Thyroid gland (tissue), 4 donors: Measurements from ENCODE around the gene DGUOK. TPM values are rescaled to one million over a fixed set of nuclear protein-coding genes. Genes with fewer than 3 reads are reported as not detected.

Experiments
- DNase-seq, 2 donors: peaks; one replicate each; pipeline ENCODE4 v3.0.0-alpha.2; 2019
- H3K27ac ChIP-seq, 3 donors: fragments of 200-600 bp; sonication (generic); 1 replicate in 2 of 3; 2 replicates in 1 of 3; pipeline ENCODE4 v1.5.1; 2016 to 2019; ENCODE audit warnings: mild to moderate bottlenecking in 1 of 3, moderate library complexity in 1 of 3
- H3K27me3 ChIP-seq: fragments of 200-600 bp; sonication (generic); one replicate; pipeline ENCODE4 v1.5.1; 2019
- H3K36me3 ChIP-seq, 2 donors: fragments of 200-600 bp; sonication (generic); one replicate each; pipeline ENCODE4 v1.5.1; 2016 to 2019
- H3K4me1 ChIP-seq, 2 donors: fragments of 200-600 bp; sonication (generic); one replicate each; pipeline ENCODE4 v1.5.1; 2017 to 2019
- H3K4me3 ChIP-seq, 3 donors: fragments of 200-600 bp; sonication (generic); replicated peaks in 1 of 3; 1 replicate in 2 of 3; 2 replicates in 1 of 3; pipeline ENCODE4 v1.5.1; 2016; ENCODE audit warnings: mild to moderate bottlenecking in 1 of 3
- H3K9me3 ChIP-seq: fragments of 200-600 bp; sonication (generic); one replicate; pipeline ENCODE4 v1.5.1; 2017
- POLR2A ChIP-seq, 2 donors: fragments of 450-650 bp; IDR thresholded peaks; one replicate each; pipeline ENCODE4 v1.6.1; 2017; ENCODE audit warnings: antibody characterized with exemption in 2 of 2, mild to moderate bottlenecking in 2 of 2, moderate library complexity in 1 of 2
- WGBS, 2 donors: methylation state at CpG; one replicate each; pipeline ENCODE4 v1.1.5; 2017; 5-methylcytosine and 5-hydroxymethylcytosine counted together
- intact Hi-C: fragments of 100-400 bp; cut with DNase I; formaldehyde crosslinking; loops from one replicate; pipeline ENCODE4 v1.15.1; 2023
- total RNA-seq, 4 donors: library from RNA; depleted of rRNA; stranded (reverse); fragments of >200 nt; gene quantifications; one replicate each; pipeline ENCODE4 v1.2.3, GENCODE V29; 2016
- TF ChIP-seq, protein P1 (sequence below), 6 experiments: fragments of 200-600 bp in 3 of 6; fragments of 450-650 bp in 3 of 6; sonication (generic) in 3 of 6; IDR thresholded peaks; one replicate each; pipeline ENCODE4 v1.5.1; 2016 to 2019; ENCODE audit warnings: antibody characterized with exemption in 6 of 6, mild to moderate bottlenecking in 2 of 6, inconsistent platforms in 1 of 6, moderate library complexity in 1 of 6

The DGUOK gene
- total RNA-seq, 4 donors from 2014 or later = 41.8 to 65.8 (median 46.9) TPM

DNA sequence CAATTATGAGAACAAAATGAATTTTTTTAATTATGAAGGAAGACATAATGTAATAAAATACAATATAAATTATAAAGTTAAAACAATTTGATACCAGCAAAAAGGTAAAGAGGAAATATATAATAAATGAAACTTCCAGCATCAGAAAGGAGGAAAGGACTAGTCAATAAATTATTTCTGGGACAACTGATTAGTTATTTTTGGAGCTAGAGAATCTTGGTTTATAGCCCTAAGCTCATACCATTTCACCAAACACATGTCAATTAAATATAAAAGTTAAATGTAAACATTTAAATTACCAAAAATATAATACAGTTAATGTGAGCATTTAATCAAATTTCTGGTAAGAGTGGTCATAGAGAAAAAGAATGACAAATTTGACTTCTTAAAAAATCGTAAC, 21.7 kb upstream of the DGUOK start:
- H3K4me1 ChIP-seq = peaks cover 10% of the 10 kb centered on the region in 2 donors
- intact Hi-C loops = no loop called here
- no peaks in the 10 kb centered on the region for H3K36me3 ChIP-seq
- H3K4me3 ChIP-seq = no peak overlapping the region
- no peaks in the 10 kb centered on the region for H3K27me3 ChIP-seq
- H3K27ac ChIP-seq = no peak overlapping the region
- no peaks in the 10 kb centered on the region for H3K9me3 ChIP-seq
- WGBS, 2 donors = 87 to 95% methylated on average over 1 of the region's 1 CpG
- DNase-seq = no peak
- TF ChIP-seq POLR2A (IDR thresholded peaks at IDR 0.05) = no peak
- TF ChIP-seq, protein P1, sequence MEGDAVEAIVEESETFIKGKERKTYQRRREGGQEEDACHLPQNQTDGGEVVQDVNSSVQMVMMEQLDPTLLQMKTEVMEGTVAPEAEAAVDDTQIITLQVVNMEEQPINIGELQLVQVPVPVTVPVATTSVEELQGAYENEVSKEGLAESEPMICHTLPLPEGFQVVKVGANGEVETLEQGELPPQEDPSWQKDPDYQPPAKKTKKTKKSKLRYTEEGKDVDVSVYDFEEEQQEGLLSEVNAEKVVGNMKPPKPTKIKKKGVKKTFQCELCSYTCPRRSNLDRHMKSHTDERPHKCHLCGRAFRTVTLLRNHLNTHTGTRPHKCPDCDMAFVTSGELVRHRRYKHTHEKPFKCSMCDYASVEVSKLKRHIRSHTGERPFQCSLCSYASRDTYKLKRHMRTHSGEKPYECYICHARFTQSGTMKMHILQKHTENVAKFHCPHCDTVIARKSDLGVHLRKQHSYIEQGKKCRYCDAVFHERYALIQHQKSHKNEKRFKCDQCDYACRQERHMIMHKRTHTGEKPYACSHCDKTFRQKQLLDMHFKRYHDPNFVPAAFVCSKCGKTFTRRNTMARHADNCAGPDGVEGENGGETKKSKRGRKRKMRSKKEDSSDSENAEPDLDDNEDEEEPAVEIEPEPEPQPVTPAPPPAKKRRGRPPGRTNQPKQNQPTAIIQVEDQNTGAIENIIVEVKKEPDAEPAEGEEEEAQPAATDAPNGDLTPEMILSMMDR (IDR thresholded peaks at IDR 0.05) = no peak

DNA sequence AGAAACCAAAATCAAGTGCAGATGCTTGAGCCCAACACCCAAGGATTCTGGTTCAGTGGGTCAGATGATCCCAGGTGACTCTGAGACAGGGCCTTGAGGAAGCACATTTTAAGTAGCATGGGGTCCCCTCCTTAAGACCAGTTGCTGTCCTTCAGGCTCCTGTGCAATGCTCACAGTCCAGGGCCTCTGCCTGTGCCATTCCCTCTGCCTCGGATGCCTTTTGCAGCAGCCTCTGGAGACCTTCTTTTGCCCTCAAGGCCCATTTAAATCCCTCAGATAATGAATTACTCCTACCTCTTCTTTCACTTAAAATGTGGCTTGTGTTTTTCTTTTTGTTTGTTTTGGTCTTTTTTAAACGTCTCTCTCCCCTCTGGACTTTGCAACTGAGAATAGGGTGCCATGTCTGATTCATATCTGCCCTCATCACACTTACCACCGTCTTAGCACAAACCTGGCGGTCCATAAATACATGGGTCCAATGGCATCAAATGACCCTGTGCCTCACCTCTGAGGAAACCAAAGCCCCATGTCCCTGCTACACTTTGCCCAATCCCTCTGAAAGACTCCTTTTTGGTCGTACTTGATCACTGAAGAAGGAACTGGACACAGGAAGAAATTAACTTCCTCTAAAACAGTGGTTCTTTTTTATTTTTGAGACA, 19.7 kb upstream of the DGUOK start:
- no peak overlapping the region for H3K4me3 ChIP-seq
- TF ChIP-seq, protein P1 (IDR thresholded peaks at IDR 0.05) = no peak
- TF ChIP-seq POLR2A (IDR thresholded peaks at IDR 0.05) = no peak
- 77 to 79% methylated on average over 5 of the region's 5 CpGs for WGBS, 2 donors
- H3K27me3 ChIP-seq = no peaks in the 10 kb centered on the region
- DNase-seq = no peak
- H3K27ac ChIP-seq = no peak overlapping the region
- intact Hi-C loops = no loop called here
- peaks cover 10% of the 10 kb centered on the region in 2 donors for H3K4me1 ChIP-seq
- no peaks in the 10 kb centered on the region for H3K9me3 ChIP-seq
- no peaks in the 10 kb centered on the region for H3K36me3 ChIP-seq

DNA sequence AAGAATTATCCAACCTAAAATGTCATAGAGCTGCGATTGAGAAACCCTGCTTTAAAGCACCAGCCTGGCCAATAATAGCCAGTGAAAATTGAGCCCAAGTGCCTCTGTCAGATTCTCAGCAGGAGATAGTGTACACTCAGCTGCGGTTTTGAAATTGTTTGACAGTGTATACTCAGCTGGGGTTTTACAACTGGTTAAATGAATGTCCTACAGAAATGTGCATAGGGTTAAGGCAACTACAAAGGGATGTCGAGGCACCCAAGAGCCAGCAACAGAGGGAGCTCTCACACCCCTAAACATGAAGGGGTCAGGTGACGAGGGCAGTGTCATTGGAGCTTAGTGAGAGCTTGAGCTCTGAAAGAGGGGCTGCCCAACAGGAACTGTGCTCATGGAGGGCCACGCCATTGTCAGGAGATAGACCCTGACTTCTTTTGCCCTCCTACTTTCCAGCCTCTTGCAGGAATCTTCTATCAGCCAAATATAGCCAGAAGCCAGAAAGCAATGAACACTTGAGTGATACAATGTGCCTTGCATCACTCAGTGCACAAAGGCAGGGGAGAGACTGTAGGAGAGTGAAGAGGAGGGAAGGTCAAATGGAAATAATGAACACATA, 18.7 kb upstream of the DGUOK start:
- H3K9me3 ChIP-seq = no peaks in the 10 kb centered on the region
- no peak overlapping the region for H3K4me3 ChIP-seq
- intact Hi-C loops = no loop called here
- DNase-seq = peak; percentile 6 to 7
- TF ChIP-seq POLR2A (IDR thresholded peaks at IDR 0.05) = no peak
- TF ChIP-seq, protein P1 (IDR thresholded peaks at IDR 0.05) = no peak
- no peaks in the 10 kb centered on the region for H3K27me3 ChIP-seq
- H3K4me1 ChIP-seq = peaks cover 10% of the 10 kb centered on the region in 2 donors
- H3K36me3 ChIP-seq = no peaks in the 10 kb centered on the region
- peak overlapping the region in 1 of 3 donors; percentile 38 for H3K27ac ChIP-seq
- 62 to 71% methylated on average over 5 of the region's 5 CpGs for WGBS, 2 donors

DNA sequence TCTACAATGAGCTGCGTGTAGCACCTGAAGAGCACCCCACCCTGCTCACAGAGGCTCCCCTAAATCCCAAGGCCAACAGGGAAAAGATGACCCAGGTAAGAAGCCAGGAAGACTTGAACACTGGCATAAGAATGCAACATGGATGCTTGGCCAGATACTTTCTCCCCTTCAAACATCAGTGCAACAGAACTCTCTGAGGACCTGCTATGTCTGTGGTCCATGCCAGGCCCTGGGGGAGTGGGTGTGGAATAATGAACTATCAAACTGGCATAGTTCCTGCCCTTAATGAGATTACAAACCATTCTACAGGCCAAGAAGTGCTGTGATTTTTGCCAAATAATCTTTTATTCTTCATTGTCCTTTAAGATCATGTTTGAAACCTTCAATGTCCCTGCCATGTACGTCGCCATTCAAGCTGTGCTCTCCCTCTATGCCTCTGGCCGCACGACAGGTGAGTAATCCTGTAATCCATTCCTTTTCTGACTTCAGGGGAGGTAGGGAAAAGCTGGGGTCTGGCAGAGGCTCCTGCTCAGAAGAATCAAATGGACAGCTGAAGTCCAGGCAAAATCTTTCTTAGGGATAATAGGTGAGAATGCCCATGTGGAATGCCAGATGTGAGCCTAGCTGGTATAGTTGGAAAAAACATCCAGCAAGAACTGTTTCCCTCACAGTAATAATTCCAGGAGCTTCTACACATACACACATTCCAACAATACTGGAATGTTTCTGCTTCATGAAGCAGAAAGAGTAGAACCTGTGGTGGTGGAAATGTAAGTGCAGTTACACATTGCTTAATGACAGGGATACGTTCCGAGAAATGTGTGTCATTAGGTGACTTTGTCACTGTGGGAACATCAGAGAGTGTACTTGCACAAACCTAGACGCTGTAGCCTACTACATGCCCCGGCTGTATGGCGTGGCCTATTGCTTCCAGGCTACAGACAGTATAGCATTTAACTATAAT, 17.7 kb upstream of the DGUOK start:
- DNase-seq = no peak

More for the DNA sequence above, 17.7 kb upstream of the DGUOK start:
- WGBS, 2 donors = 62 to 66% methylated on average over 10 of the region's 10 CpGs
- no peak overlapping the region for H3K4me3 ChIP-seq
- H3K4me1 ChIP-seq = peaks cover 10% of the 10 kb centered on the region in 2 donors
- H3K27ac ChIP-seq = peak overlapping the region in 2 of 3 donors; percentile 18 to 38
- intact Hi-C loops = no loop called here
- H3K9me3 ChIP-seq = no peaks in the 10 kb centered on the region
- no peaks in the 10 kb centered on the region for H3K27me3 ChIP-seq
- TF ChIP-seq, protein P1 (IDR thresholded peaks at IDR 0.05) = no peak
- TF ChIP-seq POLR2A (IDR thresholded peaks at IDR 0.05) = no peak
- H3K36me3 ChIP-seq = no peaks in the 10 kb centered on the region
